SU-DHL-6 (cell line): ENCODE measurements around the gene KRT35.

Source experiments
- H2AFZ ChIP-seq: fragments of 200-600 bp; sonication (generic); 2 replicates; pipeline ENCODE4 v1.6.1; 2014; ENCODE audit warnings: low read depth, mild to moderate bottlenecking, moderate library complexity, mixed read lengths, antibody characterized with exemption, low read length; ENCODE audit not compliant: severe bottlenecking
- H3F3A ChIP-seq: fragments of 200-600 bp; shearing (Covaris generic); 2 replicates; pipeline ENCODE4 v1.6.0; 2016; ENCODE audit warnings: antibody characterized with exemption, mild to moderate bottlenecking; ENCODE audit not compliant: insufficient read depth
- H3K27ac ChIP-seq: fragments of 200-600 bp; sonication (generic); 2 replicates; pipeline ENCODE4 v1.5.1; 2016; ENCODE audit warnings: low read depth, mild to moderate bottlenecking, low read length, moderate library complexity, mixed read lengths
- H3K27me3 ChIP-seq: fragments of 200-600 bp; sonication (generic), shearing (Covaris generic); 2 replicates; pipeline ENCODE4 v1.6.0; 2014; ENCODE audit warnings: mild to moderate bottlenecking, low read length
- H3K36me3 ChIP-seq: fragments of 200-600 bp; sonication (generic); 2 replicates; pipeline ENCODE4 v1.6.1; 2014; ENCODE audit warnings: mild to moderate bottlenecking, low read length, mixed read lengths
- H3K4me2 ChIP-seq: fragments of 300-600, 200-600 bp; shearing (Covaris generic), sonication (generic); 2 replicates; pipeline ENCODE4 v1.6.0; 2014; ENCODE audit warnings: low read length, low read depth, mild to moderate bottlenecking; ENCODE audit not compliant: poor library complexity, severe bottlenecking
- H3K4me3 ChIP-seq: fragments of 200-600 bp; sonication (generic); 2 replicates; pipeline ENCODE4 v1.5.1; 2014; ENCODE audit warnings: antibody characterized with exemption, low read length, mild to moderate bottlenecking, mixed read lengths; ENCODE audit not compliant: insufficient read depth, poor library complexity, severe bottlenecking
- H3K79me2 ChIP-seq: fragments of 200-600 bp; sonication (generic); 2 replicates; pipeline ENCODE4 v1.6.1; 2014; ENCODE audit warnings: mild to moderate bottlenecking, low read length, moderate library complexity; ENCODE audit not compliant: insufficient read depth
- H3K9ac ChIP-seq: fragments of 200-600 bp; sonication (generic); 2 replicates; pipeline ENCODE4 v1.7.0; 2014; ENCODE audit warnings: mild to moderate bottlenecking, low read length
- H3K9me2 ChIP-seq: fragments of 200-600 bp; sonication (generic); replicated peaks from 2 replicates; pipeline ENCODE4 v1.6.1; 2014; ENCODE audit warnings: low read length; ENCODE audit not compliant: insufficient read depth
- H3K9me3 ChIP-seq: fragments of 200-600 bp; sonication (generic); 2 replicates; pipeline ENCODE4 v1.6.1; 2014; ENCODE audit warnings: low read length, mixed read lengths; ENCODE audit not compliant: insufficient read depth
- H4K20me1 ChIP-seq: fragments of 200-600 bp; sonication (generic); 2 replicates; pipeline ENCODE4 v1.6.1; 2014; ENCODE audit warnings: low read depth, mild to moderate bottlenecking, antibody characterized with exemption, low read length, moderate library complexity, mixed read lengths
- EZH2phosphoT487 ChIP-seq: fragments of 200-600 bp; sonication (generic), shearing (Covaris generic); conservative IDR thresholded peaks from 2 replicates; pipeline ENCODE4 v1.6.1; 2018; ENCODE audit warnings: mild to moderate bottlenecking, antibody characterized with exemption, low read length, moderate library complexity, mixed read lengths
- TF ChIP-seq, protein P1 (sequence below): fragments of 200-600 bp; sonication (generic); IDR thresholded peaks from one replicate; pipeline ENCODE4 v1.5.1; 2017; ENCODE audit warnings: antibody characterized with exemption, mild to moderate bottlenecking, low read length, moderate library complexity; ENCODE audit not compliant: insufficient read depth, poor library complexity, severe bottlenecking

Gene KRT35

GRCh38 chr17:41494524-41494923, 13.6 kb upstream of the KRT35 start:
- H3F3A ChIP-seq: no peaks in the 10 kb centered on the region

DNA sequence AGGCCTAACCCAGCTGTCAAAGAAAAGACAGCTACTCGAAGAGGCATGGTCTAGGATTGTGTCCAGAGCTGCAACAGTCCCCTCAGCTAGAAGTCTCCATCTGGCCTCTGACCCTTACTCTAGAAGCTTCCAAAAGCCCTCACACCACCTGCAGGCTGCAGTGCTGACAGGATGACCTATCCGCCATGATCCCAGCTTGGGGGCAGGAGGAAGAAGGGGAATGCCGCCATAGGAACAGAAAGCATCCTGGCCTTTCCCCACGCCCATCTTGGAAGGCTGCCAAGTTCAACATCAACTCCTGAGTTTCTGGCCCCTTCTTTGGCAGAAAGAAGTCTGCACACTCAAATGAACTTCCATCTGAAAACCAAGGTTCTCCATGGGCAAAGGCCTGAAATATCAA, 11.8 kb upstream of the KRT35 start:
- Histone ChIP-seq H3K27me3 (no peaks in the 10 kb centered on the region), H3K9me2 (no peaks in the 10 kb centered on the region), H3K36me3 (no peaks in the 10 kb centered on the region), H3K27ac (no peak overlapping the region), H2AFZ (no peak overlapping the region), H3K9me3 (no peaks in the 10 kb centered on the region), H3K79me2 (no peaks in the 10 kb centered on the region), H3F3A (no peaks in the 10 kb centered on the region), H3K4me3 (no peak overlapping the region), H3K4me2 (no peak overlapping the region), H3K9ac (no peak overlapping the region), H4K20me1 (no peaks in the 10 kb centered on the region)
- TF ChIP-seq, protein P1, sequence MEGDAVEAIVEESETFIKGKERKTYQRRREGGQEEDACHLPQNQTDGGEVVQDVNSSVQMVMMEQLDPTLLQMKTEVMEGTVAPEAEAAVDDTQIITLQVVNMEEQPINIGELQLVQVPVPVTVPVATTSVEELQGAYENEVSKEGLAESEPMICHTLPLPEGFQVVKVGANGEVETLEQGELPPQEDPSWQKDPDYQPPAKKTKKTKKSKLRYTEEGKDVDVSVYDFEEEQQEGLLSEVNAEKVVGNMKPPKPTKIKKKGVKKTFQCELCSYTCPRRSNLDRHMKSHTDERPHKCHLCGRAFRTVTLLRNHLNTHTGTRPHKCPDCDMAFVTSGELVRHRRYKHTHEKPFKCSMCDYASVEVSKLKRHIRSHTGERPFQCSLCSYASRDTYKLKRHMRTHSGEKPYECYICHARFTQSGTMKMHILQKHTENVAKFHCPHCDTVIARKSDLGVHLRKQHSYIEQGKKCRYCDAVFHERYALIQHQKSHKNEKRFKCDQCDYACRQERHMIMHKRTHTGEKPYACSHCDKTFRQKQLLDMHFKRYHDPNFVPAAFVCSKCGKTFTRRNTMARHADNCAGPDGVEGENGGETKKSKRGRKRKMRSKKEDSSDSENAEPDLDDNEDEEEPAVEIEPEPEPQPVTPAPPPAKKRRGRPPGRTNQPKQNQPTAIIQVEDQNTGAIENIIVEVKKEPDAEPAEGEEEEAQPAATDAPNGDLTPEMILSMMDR: no peak
- TF ChIP-seq EZH2phosphoT487: no peak

More at GRCh38 chr17:41494524-41494923, 13.6 kb upstream of the KRT35 start:
- H3K4me3 ChIP-seq: no peak overlapping the region
- no peaks in the 10 kb centered on the region for H3K9me3 ChIP-seq
- H2AFZ ChIP-seq: no peak overlapping the region
- TF ChIP-seq, protein P1: no peak
- TF ChIP-seq EZH2phosphoT487: no peak
- no peaks in the 10 kb centered on the region for H3K79me2 ChIP-seq
- no peak overlapping the region for H3K4me2 ChIP-seq
- H3K27me3 ChIP-seq: no peaks in the 10 kb centered on the region
- no peak overlapping the region for H3K9ac ChIP-seq
- no peaks in the 10 kb centered on the region for H3K36me3 ChIP-seq
- H3K27ac ChIP-seq: no peak overlapping the region
- no peaks in the 10 kb centered on the region for H4K20me1 ChIP-seq
- H3K9me2 ChIP-seq: no peaks in the 10 kb centered on the region

- Histone ChIP-seq H3K9ac (no peak overlapping the region), H3K27ac (no peak overlapping the region), H4K20me1 (no peaks in the 10 kb centered on the region), H3K9me3 (no peaks in the 10 kb centered on the region), H3K27me3 (no peaks in the 10 kb centered on the region), H3K79me2 (no peaks in the 10 kb centered on the region), H3K36me3 (no peaks in the 10 kb centered on the region), H2AFZ (no peak overlapping the region), H3K4me2 (no peak overlapping the region), H3K9me2 (no peaks in the 10 kb centered on the region), H3F3A (no peaks in the 10 kb centered on the region), H3K4me3 (no peak overlapping the region)
- no peak for TF ChIP-seq EZH2phosphoT487
- TF ChIP-seq, protein P1: no peak
Measured at GRCh38 chr17:41492351-41492750, 11.4 kb upstream of the KRT35 start.
